H1 (cell line): Measurements from ENCODE around the gene PLLP. TPM values are rescaled to one million over a fixed set of nuclear protein-coding genes. Genes with fewer than 3 reads are reported as not detected.

ENCODE experiments used
- CEBPB ChIP-seq: IDR thresholded peaks from 2 replicates; pipeline ENCODE4 v1.6.1; 2012; ENCODE audit warnings: low read depth, low read length
- JUND ChIP-seq: IDR thresholded peaks from 2 replicates; pipeline ENCODE4 v1.6.1; 2011; ENCODE audit warnings: mild to moderate bottlenecking, improper control_type of control experiment, low read length
- RXRA ChIP-seq: IDR thresholded peaks from 2 replicates; pipeline ENCODE4 v1.6.1; 2011; ENCODE audit warnings: low read depth, mild to moderate bottlenecking, low read length, moderate library complexity; ENCODE audit not compliant: insufficient read depth
- SIN3A ChIP-seq, 2 experiments: IDR thresholded peaks in 1 of 2; conservative IDR thresholded peaks in 1 of 2; 2 replicates each; pipeline ENCODE4 v1.6.1; 2011 to 2012; ENCODE audit warnings: low read length in 2 of 2, improper control_type of control experiment in 1 of 2, low read depth in 1 of 2, mild to moderate bottlenecking in 1 of 2
- polyA plus RNA-seq, 7 experiments: library from polyadenylated mRNA; depleted of rRNA in 3 of 7; stranded (reverse) in 5 of 7; unstranded in 2 of 7; fragments of >200 nt in 5 of 7; fragments of 200-250 nt in 2 of 7; gene quantifications; 1 replicate in 5 of 7; 2 replicates in 1 of 7; 4 replicates in 1 of 7; pipeline versions ENCODE4 v1.2.1 to v1.2.3, GENCODE V29; 2011 to 2013; ENCODE audit warnings: missing spikeins in 2 of 7, mixed read lengths in 2 of 7
- total RNA-seq: library from RNA; stranded (reverse); fragmentation: NEBNext Ultra II Directional; extraction: Animal tissue kit (Norgen Biotek cat#: 25700); gene quantifications from 2 replicates; pipeline ENCODE4 v1.2.1, GENCODE V29; 2021

The PLLP gene
- total and polyA plus RNA-seq, 2 of the 8 experiments (the other 6 are each of a cell fraction or from before 2014, with no cell fraction given): 2.9 to 10.6 TPM

DNA sequence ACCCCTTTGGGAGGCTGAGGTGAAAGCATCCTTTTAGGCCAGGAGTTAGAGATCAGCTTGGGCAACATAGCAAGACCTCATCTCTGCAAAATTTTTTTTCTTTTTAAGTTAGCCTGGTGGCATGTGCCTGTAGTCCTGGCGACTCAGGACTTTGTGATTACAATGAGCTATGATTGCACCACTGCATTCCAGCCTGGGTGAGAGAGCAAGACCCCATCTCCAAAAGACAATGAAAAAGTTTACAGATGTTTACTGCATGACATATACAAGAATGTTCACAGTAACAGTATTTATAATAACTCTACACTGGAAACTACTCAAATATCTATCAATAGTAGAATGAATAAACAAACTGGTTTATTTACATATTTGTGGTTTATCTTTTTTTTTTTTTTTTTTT, 41.0 kb upstream of the PLLP start (continued):
- TF ChIP-seq CEBPB: no peak; the same call in 1 of the 2 replicates
- TF ChIP-seq JUND: no peak
- no peak for TF ChIP-seq RXRA
- TF ChIP-seq SIN3A (conservative IDR thresholded peaks at IDR 0.05 in 1 of 2, IDR thresholded peaks at IDR 0.05 in 1 of 2; ENCODE audit: low read depth in 1 of 2, low read length in 2 of 2): no peak
